ENCODE data around the gene IGLL1. TPM values are rescaled to one million over a fixed set of nuclear protein-coding genes. Genes with fewer than 3 reads are reported as not detected.

Gene IGLL1
- total and polyA plus RNA-seq, 4 donors, result 17.4 TPM; not detected in 3

- no peaks in the 10 kb centered on the region for H3K9me3 ChIP-seq (ENCODE audit: control insufficient read depth in 4 of 4, low read length in 3 of 4)
- H3K9ac ChIP-seq (ENCODE audit: low read depth in 1 of 2, low read length in 2 of 2), result no peak overlapping the region
- no peaks in the 10 kb centered on the region for H3K4me1 ChIP-seq (ENCODE audit: control insufficient read depth in 4 of 4, insufficient read depth in 4 of 4, low read length in 3 of 4)
- no peaks in the 10 kb centered on the region for H3K36me3 ChIP-seq (ENCODE audit: control insufficient read depth in 4 of 4, insufficient read depth in 3 of 4, low read depth in 1 of 4, low read length in 3 of 4)
- no peak for TF ChIP-seq EGR1 (IDR thresholded peaks at IDR 0.05; ENCODE audit: low read depth in 2 of 2)
- no peaks in the 10 kb centered on the region for H3K27me3 ChIP-seq (ENCODE audit: control insufficient read depth in 4 of 4, insufficient read depth in 4 of 4, low read length in 3 of 4)
- no peak overlapping the region for H3K27ac ChIP-seq (ENCODE audit: low read depth in 1 of 2, low read length in 2 of 2)
- WGBS, result 75% methylated on average over 8 of the region's 8 CpGs
- no peak for DNase-seq (ENCODE audit: low spot score)
- H3K4me3 ChIP-seq (ENCODE audit: low read depth in 1 of 3, low read length in 3 of 3), result no peak overlapping the region
Measured at GRCh38 chr22:23581260-23581650, 1.2 kb upstream of the IGLL1 start.

GRCh38 chr22:23580576-23581259 is 628 bp upstream of the IGLL1 start:
- no peaks in the 10 kb centered on the region for H3K36me3 ChIP-seq (ENCODE audit: control insufficient read depth in 4 of 4, insufficient read depth in 3 of 4, low read depth in 1 of 4, low read length in 3 of 4)
- H3K4me1 ChIP-seq (ENCODE audit: control insufficient read depth in 4 of 4, insufficient read depth in 4 of 4, low read length in 3 of 4), result no peaks in the 10 kb centered on the region
- no peak overlapping the region for H3K9ac ChIP-seq (ENCODE audit: low read depth in 1 of 2, low read length in 2 of 2)
- H3K27ac ChIP-seq (ENCODE audit: low read depth in 1 of 2, low read length in 2 of 2), result no peak overlapping the region
- H3K27me3 ChIP-seq (ENCODE audit: control insufficient read depth in 4 of 4, insufficient read depth in 4 of 4, low read length in 3 of 4), result no peaks in the 10 kb centered on the region
- WGBS, result 73% methylated on average over 11 of the region's 11 CpGs
- no peak for DNase-seq (ENCODE audit: low spot score)
- TF ChIP-seq REST (IDR thresholded peaks at IDR 0.05) (no peak), CTCF (IDR thresholded peaks at IDR 0.05; ENCODE audit: low read depth, low read length, missing input control) (no peak), YY1 (IDR thresholded peaks at IDR 0.05) (no peak), RAD21 (IDR thresholded peaks at IDR 0.05) (no peak)
- no peaks in the 10 kb centered on the region for H3K9me3 ChIP-seq (ENCODE audit: control insufficient read depth in 4 of 4, low read length in 3 of 4)
- H3K4me3 ChIP-seq (ENCODE audit: low read depth in 1 of 3, low read length in 3 of 3), result no peak overlapping the region

GRCh38 chr22:23579280-23579679 is 810 bp downstream of the IGLL1 start:
- Histone ChIP-seq H3K27ac (ENCODE audit: low read depth in 1 of 2, low read length in 2 of 2) (no peak overlapping the region), H3K9ac (ENCODE audit: low read depth in 1 of 2, low read length in 2 of 2) (no peak overlapping the region), H3K27me3 (ENCODE audit: control insufficient read depth in 4 of 4, insufficient read depth in 4 of 4, low read length in 3 of 4) (no peaks in the 10 kb centered on the region), H3K4me1 (ENCODE audit: control insufficient read depth in 4 of 4, insufficient read depth in 4 of 4, low read length in 3 of 4) (no peaks in the 10 kb centered on the region), H3K36me3 (ENCODE audit: control insufficient read depth in 4 of 4, insufficient read depth in 3 of 4, low read depth in 1 of 4, low read length in 3 of 4) (no peaks in the 10 kb centered on the region), H3K9me3 (ENCODE audit: control insufficient read depth in 4 of 4, low read length in 3 of 4) (no peaks in the 10 kb centered on the region), H3K4me3 (ENCODE audit: low read depth in 1 of 3, low read length in 3 of 3) (no peak overlapping the region)
- TF ChIP-seq ATF3 (IDR thresholded peaks at IDR 0.05) (no peak), GABPA (IDR thresholded peaks at IDR 0.05 in 1 of 2, conservative IDR thresholded peaks at IDR 0.05 in 1 of 2) (no peak), ZBTB33 (IDR thresholded peaks at IDR 0.05) (no peak), HNF4G (IDR thresholded peaks at IDR 0.05) (no peak), TAF1 (conservative IDR thresholded peaks at IDR 0.05) (no peak), HNF4A (conservative IDR thresholded peaks at IDR 0.05) (no peak), JUND (IDR thresholded peaks at IDR 0.05) (no peak), SP1 (IDR thresholded peaks at IDR 0.05) (no peak), RAD21 (IDR thresholded peaks at IDR 0.05) (no peak), NR2F2 (IDR thresholded peaks at IDR 0.05) (no peak), FOXA2 (IDR thresholded peaks at IDR 0.05) (no peak), YY1 (IDR thresholded peaks at IDR 0.05) (no peak), MAX (IDR thresholded peaks at IDR 0.05) (no peak)
- 87% methylated on average over 5 of the region's 5 CpGs for WGBS
- DNase-seq (ENCODE audit: low spot score), result no peak

Data from liver (tissue), 9 donors.